ENCODE measurements around the gene SLC8A2.
"Not testable (repeated sequence)": the region's sequence is repeated elsewhere in the genome, so short reads cannot be mapped to it uniquely, and the experiment has no call there.

The SLC8A2 gene

DNA sequence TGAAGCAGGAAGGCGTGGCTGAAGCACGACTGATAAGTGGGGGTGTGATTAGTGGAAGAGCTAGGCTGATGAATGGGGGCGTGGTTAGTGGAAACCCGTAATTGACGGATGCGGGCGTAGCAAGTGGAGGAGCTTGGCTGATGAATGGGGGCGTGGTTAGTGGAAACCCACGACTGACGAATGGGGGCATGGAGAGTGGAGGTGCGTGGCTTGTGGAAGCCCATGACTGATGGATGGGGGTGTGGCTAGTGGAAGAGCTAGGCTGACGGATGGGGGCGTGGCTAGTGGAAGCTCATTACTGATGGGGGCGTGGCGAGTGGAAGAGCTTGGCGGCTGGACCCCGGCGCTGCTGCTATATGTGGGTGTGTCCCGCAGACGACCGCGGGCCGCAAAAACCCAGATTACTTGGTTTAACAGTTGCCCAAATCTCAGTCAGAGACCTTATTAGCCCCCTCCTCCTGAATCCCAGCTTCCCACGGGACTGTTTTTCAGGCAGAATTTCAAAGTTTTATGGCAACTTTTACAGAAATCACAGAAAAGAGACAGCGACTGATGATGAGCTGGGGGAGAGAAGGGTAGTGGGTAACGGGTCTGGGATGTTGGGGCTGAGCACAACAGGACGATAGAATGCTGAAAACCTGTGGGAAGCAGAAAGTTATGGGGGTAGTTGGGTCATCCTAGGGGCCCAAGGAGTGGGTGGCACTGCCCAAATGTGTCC, 43.4 kb downstream of the SLC8A2 start:
- peak; percentile 59 for DNase-seq

DNA sequence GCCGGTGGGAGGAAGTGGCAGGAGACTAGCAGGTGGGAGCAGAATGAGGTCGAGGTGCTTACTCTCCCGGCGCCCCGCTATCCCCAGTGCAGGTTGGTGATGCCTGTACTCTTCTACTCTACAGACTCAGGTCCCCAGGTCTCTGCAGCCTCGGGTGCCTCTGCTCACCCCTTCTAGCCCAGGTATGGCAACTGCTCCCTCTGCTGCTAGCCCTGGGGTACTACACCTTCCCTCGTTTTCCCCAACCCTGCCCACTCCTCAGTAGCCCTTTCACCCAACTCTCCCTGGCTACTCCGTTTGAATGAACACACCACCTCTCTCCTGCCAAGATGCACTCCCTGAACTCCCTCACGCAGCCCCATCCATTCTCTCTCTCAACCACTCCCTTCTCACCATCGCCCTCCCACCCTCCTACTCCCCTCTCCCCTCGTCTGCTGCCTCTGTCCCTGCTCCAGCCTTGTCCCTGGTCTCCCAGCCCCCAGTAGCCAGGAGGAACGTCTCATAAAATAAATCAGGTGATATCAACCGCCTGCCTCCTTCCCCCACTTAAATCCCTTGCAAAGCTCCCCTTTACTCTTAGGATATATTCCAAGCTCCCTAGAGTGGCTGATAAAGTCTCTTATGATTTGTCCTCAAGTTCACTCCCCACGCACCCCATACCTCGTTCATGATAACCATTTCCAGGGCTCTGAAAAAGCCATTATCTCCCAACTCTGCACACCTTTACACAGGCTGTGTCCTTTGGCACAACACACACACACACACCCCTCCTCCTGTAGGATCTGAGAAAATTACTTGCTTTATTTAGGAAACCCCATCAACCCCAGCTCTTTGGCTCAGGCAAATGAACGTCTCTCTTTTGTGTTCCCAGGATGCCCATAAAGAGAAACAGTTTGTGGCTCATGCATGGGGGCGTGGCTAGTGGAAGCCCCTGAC, 44.2 kb downstream of the SLC8A2 start:
- DNase-seq, result peak; percentile 53

GRCh38 chr19:47423203-47423882, 48.4 kb downstream of the SLC8A2 start:
- DNase-seq, result no peak

DNA sequence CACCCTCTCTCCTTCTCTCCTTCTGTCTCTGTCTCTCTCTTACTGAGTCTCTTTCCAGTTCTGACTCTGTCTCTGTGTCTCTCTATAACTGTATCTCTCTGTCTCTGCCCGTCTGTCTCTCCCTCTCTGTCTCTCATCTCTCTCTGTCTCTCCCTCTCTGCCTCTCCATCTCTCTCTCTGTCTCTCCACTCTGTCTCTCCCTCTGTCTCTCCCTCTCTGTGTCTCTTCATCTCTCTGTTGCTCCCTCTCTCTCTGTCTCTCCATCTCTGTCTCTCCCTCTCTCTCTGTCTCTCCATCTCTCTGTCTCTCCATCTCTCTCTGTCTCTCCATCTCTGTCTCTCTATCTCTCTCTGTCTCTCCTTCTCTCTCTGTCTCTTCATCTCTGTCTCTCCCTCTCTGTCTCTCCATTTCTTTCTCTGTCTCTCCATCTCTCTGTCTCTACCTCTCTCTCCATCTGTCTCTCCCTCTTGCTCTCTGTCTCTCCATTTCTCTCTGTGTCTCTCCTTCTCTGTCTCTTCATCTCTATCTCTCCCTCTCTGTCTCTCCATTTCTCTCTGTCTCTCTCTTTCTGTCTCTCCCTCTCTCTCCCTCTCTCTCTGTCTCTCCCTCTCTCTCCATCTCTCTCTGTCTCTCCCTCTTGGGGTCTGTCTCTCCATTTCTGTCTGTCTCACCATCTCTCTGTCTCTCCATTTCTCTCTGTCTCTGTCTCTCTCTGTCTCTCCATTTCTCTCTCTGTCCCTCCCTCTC, 49.1 kb downstream of the SLC8A2 start:
- DNase-seq, result no peak

DNA sequence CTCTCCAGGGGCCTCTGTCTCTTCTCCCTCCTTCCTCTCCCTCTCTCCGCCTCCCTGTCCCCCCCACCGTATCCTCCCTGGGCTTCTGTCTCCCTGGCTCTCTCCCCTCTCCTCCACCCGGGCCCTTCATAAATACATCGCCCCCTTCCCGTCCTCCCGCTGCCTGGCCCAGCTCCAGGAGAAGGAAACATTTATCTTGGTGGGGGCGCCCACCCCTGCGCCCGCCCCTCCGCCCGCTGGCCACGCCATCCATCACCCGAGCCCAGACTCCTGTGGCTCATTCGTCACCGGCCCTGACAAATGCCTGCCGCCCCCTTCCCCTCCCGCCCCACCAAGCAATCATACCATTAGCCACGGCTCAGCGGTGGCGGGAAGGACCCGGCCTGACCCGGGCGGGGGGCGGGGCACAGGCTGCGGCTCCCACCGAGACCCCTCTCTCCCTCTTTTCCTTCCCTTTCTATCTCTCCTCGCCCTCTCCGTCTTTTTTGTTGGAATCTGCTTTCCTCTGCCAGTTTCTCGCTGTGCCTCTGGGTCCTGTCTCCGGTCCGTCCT, 49.8 kb downstream of the SLC8A2 start:
- DNase-seq, result no peak

GRCh38 chr19:47421244-47421786, 50.4 kb downstream of the SLC8A2 start:
- DNase-seq, result no peak

DNA sequence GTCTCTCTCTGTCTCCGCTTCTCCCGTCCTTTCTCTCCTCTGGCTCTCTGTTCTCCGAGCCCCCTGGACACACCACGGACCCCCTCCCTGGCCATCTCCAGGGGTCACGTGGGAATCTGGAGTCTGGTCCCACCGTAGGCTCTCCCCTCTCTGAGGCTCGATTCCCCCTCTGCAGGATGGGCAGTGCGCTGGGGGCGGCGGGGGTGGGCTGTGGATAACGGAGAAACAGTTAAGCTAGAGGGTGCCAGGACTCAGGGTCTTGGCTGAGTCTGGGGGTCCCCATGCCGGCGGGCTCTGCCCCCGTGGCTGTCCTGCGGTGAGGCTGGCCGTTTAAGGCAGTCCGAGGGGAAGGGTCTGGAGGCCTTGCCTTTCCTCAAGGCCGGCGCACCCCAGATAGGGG, 51.9 kb downstream of the SLC8A2 start:
- DNase-seq, result no peak

- no peak for DNase-seq
These were observed 52.5 kb downstream of the SLC8A2 start, which contains the start of gene MEIS3 for GRCh38 chr19:47419030-47419783. Gene MEIS3, minus strand, starts transcription at chr19:47419527. Its CDS starts 446 bp downstream, at chr19:47419081.

DNA sequence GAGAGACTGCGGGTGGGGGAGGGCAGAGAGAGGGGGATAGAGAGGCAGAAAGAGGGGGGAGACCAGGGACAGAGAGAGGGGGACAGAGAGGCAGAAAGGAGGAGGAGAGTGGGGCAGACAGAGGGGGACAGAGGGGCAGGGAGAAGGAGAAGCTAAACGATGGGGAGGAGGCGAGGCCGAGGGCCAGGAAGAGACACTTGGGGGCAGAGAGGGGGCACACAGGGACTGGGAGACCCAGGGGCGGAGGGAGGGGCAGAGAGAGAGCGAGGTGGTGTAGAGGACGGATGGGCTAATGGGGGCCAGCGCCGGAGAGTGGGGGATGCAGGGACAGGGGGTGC, 53.0 kb downstream of the SLC8A2 start:
- DNase-seq, result no peak

- DNase-seq, result no peak
These were observed 53.7 kb downstream of the SLC8A2 start for GRCh38 chr19:47417746-47418691.

DNA sequence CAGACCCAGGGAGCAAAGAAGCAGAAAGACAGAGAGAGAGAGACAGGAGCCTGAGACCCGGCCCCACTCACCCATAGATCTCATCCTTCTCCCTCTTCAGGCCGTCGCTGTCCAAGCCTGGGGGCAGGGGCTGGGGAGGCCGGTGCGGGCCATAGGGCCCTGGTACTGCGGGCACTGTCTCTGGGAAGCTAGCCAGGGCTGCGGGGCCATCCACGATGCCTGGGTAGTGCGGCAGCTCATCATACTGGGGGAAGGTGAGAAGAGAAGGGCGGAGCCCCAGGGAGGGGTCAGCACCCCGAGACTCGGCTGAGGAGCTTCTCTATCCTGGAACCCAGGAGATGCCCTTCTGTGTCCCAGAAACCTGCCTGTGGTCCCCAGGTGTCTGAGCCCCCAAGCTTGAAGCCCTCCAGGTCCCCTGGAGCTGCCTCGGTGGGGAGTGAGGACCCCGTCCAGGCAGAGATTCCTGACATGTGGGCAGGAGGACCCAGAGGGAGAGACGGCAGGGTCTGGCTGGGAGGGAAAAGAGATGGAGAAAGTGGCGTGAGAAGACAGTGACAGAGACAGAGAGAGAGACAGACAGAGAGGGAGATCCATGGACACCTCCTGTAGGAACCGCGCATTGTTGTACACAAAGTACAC, 54.5 kb downstream of the SLC8A2 start:
- DNase-seq, result no peak

DNA sequence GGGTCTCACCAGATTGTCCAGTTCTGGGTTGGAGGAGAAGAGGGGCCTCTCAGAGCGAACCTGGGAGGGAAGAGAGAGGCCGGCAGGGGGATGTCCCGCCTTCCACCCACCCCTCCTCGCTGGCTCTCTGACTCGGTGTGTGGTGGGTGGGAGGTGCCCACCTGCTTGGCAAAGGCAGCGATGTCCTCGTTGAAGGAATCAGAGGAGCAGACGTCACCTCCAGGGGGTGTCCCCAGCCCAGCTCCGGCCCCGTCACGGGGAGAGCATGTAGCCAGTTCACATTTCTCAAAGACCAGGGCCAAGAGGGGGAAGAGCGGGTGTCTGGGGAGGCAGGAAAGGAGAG, 55.1 kb downstream of the SLC8A2 start:
- DNase-seq, result no peak

- no peak for DNase-seq
These were observed 55.6 kb downstream of the SLC8A2 start for GRCh38 chr19:47415953-47416642.

DNA sequence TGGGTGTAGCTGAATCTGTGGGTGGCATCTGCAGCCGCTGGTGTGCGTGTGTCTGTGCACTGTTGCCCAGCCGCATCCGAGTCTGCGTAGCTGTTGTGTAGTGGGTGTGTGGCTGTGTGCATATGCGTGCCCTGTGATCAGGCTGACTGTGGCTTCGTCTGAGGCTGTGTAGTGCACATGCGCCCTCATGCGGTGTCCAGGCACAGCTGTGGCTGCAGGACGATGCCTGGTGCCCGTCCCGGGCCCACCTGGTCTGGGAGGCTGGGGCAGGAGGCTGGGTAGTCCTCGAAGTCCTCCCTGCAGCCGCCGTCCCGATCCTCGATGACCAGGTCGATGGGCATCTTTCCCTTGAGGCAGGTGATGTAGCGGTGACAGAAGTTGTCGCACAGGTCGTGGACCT, 57.2 kb downstream of the SLC8A2 start:
- DNase-seq, result no peak

DNA sequence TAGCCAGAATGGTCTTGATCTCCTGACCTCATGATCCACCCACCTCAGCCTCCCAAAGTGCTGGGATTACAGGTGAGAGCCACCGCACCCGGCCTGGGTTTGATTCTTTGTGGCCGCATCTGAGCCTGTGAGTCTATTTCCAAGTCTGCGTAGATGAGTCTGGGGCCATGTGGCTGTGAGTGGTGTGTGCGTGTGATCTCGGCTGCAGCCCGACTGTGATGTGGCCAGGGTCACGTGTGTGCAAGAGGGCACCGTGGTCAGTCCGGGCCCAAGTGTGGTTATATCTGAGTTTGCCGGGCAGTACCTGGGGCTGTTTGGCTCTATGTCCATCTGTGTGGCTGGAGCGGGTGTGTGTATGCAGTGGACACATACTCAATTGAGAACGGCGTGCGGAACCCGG, 57.8 kb downstream of the SLC8A2 start:
- no peak for DNase-seq

DNA sequence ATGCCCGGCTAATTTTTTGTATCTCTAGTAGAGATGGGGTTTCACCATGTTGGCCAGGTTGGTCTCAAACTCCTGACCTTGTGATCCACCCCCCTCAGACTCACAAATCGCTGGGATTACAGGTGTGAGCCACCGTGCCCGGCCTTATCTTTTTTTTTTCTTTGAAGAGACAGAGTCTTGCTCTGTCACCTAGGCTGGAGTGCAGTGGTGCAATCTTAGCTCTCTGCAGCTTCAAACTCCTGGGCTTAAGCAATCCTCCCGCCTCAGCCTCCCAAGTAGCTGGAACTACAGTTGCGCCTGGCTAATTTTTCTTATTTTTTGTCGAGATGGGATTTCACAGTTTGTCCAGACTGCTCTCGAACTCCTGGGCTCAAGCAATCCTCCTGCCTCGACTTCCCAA, 60.0 kb downstream of the SLC8A2 start:
- DNase-seq, result not testable (repeated sequence)

- no peak for DNase-seq
These were observed 60.6 kb downstream of the SLC8A2 start for GRCh38 chr19:47411101-47411500.

- DNase-seq, result no peak
These were observed 63.3 kb downstream of the SLC8A2 start for GRCh38 chr19:47408156-47408938.
